PC-3 (cell line): Measurements from ENCODE around the gene AACS. TPM values are rescaled to one million over a fixed set of nuclear protein-coding genes. Genes with fewer than 3 reads are reported as not detected.
A peak's percentile ranks its signal among the peaks of the same experiment; 100 is the strongest.

Experiments used
- ATAC-seq: fragments of 200-7000 bp; cut with Tn5 transposase; 2 replicates; pipeline ENCODE4 v1.9.1; 2020; ENCODE audit warnings: mild to moderate bottlenecking, moderate library complexity
- BruUV-seq: library from RNA; stranded (reverse); fragments of 400-500 nt; replicated peaks from 2 replicates; lab custom pipeline; 2021; lab: Mats Ljungman, UMichigan
- CTCF ChIA-PET: fragments of 300-600 bp; sonication (Branson Sonifier 250); formaldehyde crosslinking; loops from one replicate; lab custom pipeline; 2022; ENCODE audit warnings: antibody characterized with exemption; lab: Charles Lee
- POLR2A ChIA-PET: fragments of 300-600 bp; sonication (Branson Sonifier 250); formaldehyde crosslinking; loops from one replicate; lab custom pipeline; 2022; ENCODE audit warnings: antibody characterized with exemption; ENCODE audit not compliant: unreplicated experiment; lab: Charles Lee
- DNase-seq: peaks from one replicate; pipeline ENCODE4 v3.0.0-alpha.2; 2015
- H2AFZ ChIP-seq: fragments of 300-600 bp; sonication (generic); 2 replicates; pipeline ENCODE4 v1.6.0; 2016; ENCODE audit warnings: antibody characterized with exemption, low read length
- H3F3A ChIP-seq: fragments of 300-600 bp; sonication (generic); one replicate; pipeline ENCODE4 v1.6.0; 2017; ENCODE audit warnings: antibody characterized with exemption, low read length, control low read depth, mild to moderate bottlenecking; ENCODE audit not compliant: unreplicated experiment
- H3K27ac ChIP-seq: fragments of 300-600 bp; sonication (generic); 2 replicates; pipeline ENCODE4 v1.5.1; 2016; ENCODE audit warnings: mild to moderate bottlenecking, low read length
- H3K27me3 ChIP-seq: fragments of 300-600 bp; sonication (generic); 2 replicates; pipeline ENCODE4 v1.6.1; 2016; ENCODE audit warnings: low read length, mixed read lengths
- H3K36me3 ChIP-seq: fragments of 300-600 bp; sonication (generic); 2 replicates; pipeline ENCODE4 v1.6.1; 2016; ENCODE audit warnings: low read depth, mixed run types, low read length, mixed read lengths
- H3K4me1 ChIP-seq: fragments of 300-600 bp; sonication (generic); 2 replicates; pipeline ENCODE4 v1.5.1; 2016; ENCODE audit warnings: low read length; ENCODE audit not compliant: insufficient read depth
- H3K4me2 ChIP-seq: fragments of 300-600 bp; sonication (generic); 2 replicates; pipeline ENCODE4 v1.6.0; 2016; ENCODE audit warnings: low read length
- H3K4me3 ChIP-seq: fragments of 300-600 bp; sonication (generic); 2 replicates; pipeline ENCODE4 v1.5.1; 2016; ENCODE audit warnings: mild to moderate bottlenecking, low read length, mixed read lengths
- H3K79me2 ChIP-seq: fragments of 300-600 bp; sonication (generic); 2 replicates; pipeline ENCODE4 v1.6.1; 2017; ENCODE audit warnings: low read length, mixed read lengths
- H3K9ac ChIP-seq: fragments of 300-600 bp; sonication (generic); 2 replicates; pipeline ENCODE4 v1.6.0; 2016; ENCODE audit warnings: mild to moderate bottlenecking, low read length
- H3K9me2 ChIP-seq: fragments of 300-600 bp; sonication (generic); replicated peaks from 2 replicates; pipeline ENCODE4 v1.6.1; 2016; ENCODE audit warnings: mixed run types, low read length, mixed read lengths
- H3K9me3 ChIP-seq: fragments of 300-600 bp; sonication (generic); 2 replicates; pipeline ENCODE4 v1.6.1; 2016; ENCODE audit warnings: low read length, mixed read lengths
- H4K20me1 ChIP-seq: fragments of 300-600 bp; sonication (generic); 2 replicates; pipeline ENCODE4 v1.6.1; 2016; ENCODE audit warnings: low read length, mixed read lengths
- EZH2 ChIP-seq: fragments of 300-600 bp; sonication (generic); IDR thresholded peaks from one replicate; pipeline ENCODE4 v1.6.1; 2017; ENCODE audit warnings: antibody characterized with exemption, mild to moderate bottlenecking, low read length; ENCODE audit not compliant: unreplicated experiment
- EZH2phosphoT487 ChIP-seq: fragments of 300-600 bp; sonication (generic); IDR thresholded peaks from 2 replicates; pipeline ENCODE4 v1.6.1; 2018; ENCODE audit warnings: mild to moderate bottlenecking, antibody characterized with exemption, low read length, borderline replicate concordance
- intact Hi-C: fragments of 100-400 bp; cut with micrococcal nuclease; formaldehyde crosslinking; loops from 2 replicates; pipeline ENCODE4 v1.9.0; 2023
- total RNA-seq: library from RNA; depleted of rRNA; stranded (reverse); fragments of >200 nt; gene quantifications from 2 replicates; pipeline ENCODE4 v1.2.3, GENCODE V29; 2014
- TF ChIP-seq, protein P1 (sequence below): fragments of 300-600 bp; sonication (generic); conservative IDR thresholded peaks from 2 replicates; pipeline ENCODE4 v1.5.1; 2017; ENCODE audit warnings: antibody characterized with exemption, low read depth, mild to moderate bottlenecking, low read length

The AACS gene
- total RNA-seq, 1 experiment from 2014 or later, result 31.9 TPM

DNA sequence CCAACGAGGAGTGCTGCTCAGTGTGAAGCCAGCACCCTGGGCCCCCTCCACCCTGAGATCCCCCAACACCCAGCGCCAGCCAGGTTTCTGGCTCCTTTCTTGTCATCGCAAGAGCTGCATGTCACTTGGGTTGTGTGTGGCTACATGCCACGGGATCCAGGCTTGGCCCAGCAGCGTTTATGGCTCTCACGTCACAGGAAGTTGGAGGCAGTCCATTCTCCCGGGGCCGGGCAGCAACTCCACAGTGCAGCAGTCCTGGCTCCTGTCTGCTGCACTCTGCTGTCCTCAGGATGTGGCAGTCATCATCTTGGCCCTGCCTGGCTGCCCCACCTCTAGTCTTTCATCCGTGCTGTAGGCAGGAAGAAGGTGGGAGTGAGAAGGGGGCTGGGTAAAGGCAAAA lies 78.3 kb downstream of the AACS start:
- Histone ChIP-seq H2AFZ (no peak overlapping the region), H3F3A (no peaks in the 10 kb centered on the region), H3K9me2 (no peaks in the 10 kb centered on the region), H3K4me1 (peaks cover 34% of the 10 kb centered on the region), H3K27me3 (no peaks in the 10 kb centered on the region), H3K27ac (no peak overlapping the region), H3K4me2 (no peak overlapping the region), H3K79me2 (no peaks in the 10 kb centered on the region), H3K4me3 (no peak overlapping the region), H3K9me3 (no peaks in the 10 kb centered on the region), H3K9ac (no peak overlapping the region), H4K20me1 (no peaks in the 10 kb centered on the region), H3K36me3 (0 out of 2 replicates have a peak, but pooled peaks cover 4% of the 10 kb centered on the region)
- BruUV-seq, result no TSS peak
- DNase-seq, result no peak
- TF ChIP-seq, protein P1, sequence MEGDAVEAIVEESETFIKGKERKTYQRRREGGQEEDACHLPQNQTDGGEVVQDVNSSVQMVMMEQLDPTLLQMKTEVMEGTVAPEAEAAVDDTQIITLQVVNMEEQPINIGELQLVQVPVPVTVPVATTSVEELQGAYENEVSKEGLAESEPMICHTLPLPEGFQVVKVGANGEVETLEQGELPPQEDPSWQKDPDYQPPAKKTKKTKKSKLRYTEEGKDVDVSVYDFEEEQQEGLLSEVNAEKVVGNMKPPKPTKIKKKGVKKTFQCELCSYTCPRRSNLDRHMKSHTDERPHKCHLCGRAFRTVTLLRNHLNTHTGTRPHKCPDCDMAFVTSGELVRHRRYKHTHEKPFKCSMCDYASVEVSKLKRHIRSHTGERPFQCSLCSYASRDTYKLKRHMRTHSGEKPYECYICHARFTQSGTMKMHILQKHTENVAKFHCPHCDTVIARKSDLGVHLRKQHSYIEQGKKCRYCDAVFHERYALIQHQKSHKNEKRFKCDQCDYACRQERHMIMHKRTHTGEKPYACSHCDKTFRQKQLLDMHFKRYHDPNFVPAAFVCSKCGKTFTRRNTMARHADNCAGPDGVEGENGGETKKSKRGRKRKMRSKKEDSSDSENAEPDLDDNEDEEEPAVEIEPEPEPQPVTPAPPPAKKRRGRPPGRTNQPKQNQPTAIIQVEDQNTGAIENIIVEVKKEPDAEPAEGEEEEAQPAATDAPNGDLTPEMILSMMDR, result no peak
- TF ChIP-seq EZH2phosphoT487 (no peak), EZH2 (no peak)
- intact Hi-C loops, result no loop called here
- ATAC-seq, result peak; percentile 13; the same call in 1 of the 2 replicates
- CTCF ChIA-PET, result no interaction called here
- POLR2A ChIA-PET, result no interaction called here

DNA sequence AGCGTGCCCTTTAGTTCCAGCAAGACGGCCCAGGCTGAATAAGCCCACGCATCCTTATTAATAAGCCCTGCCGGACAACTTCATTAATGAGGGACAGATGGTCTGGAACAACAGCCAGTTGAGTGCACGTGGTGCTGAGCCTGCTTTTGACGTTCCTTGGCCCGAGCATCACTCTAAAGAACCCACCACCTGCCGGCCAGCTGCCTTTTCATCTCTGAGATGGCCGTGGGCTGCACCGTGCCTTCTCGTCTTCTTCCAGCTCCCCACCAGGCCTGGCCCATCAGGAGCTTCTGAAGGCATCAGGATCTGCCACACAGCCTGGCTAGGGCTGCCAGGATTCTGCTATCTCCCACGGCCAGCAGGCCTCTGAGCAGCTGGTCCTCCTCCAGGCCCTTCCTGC lies 80.0 kb downstream of the AACS start:
- no peak overlapping the region for H3K4me3 ChIP-seq
- no peak for ATAC-seq
- BruUV-seq, result no TSS peak
- CTCF ChIA-PET, result no interaction called here
- no peaks in the 10 kb centered on the region for H3K36me3 ChIP-seq
- no peak overlapping the region for H3K9ac ChIP-seq
- H3K4me1 ChIP-seq, result peaks cover 22% of the 10 kb centered on the region
- H3F3A ChIP-seq, result no peaks in the 10 kb centered on the region
- H3K27ac ChIP-seq, result no peak overlapping the region
- DNase-seq, result no peak
- POLR2A ChIA-PET, result interaction anchor here (0.6 kb wide), 1 partner anchor 16 kb away, joined by 3 read pairs; no protein-coding TSS in a partner anchor
- no peaks in the 10 kb centered on the region for H3K27me3 ChIP-seq
- H3K4me2 ChIP-seq, result no peak overlapping the region
- no peaks in the 10 kb centered on the region for H3K9me3 ChIP-seq
- TF ChIP-seq EZH2phosphoT487 (no peak), EZH2 (no peak)
- TF ChIP-seq, protein P1, result no peak
- H2AFZ ChIP-seq, result no peak overlapping the region
- no peaks in the 10 kb centered on the region for H3K9me2 ChIP-seq
- no peaks in the 10 kb centered on the region for H3K79me2 ChIP-seq
- intact Hi-C loops, result no loop called here
- no peaks in the 10 kb centered on the region for H4K20me1 ChIP-seq

DNA sequence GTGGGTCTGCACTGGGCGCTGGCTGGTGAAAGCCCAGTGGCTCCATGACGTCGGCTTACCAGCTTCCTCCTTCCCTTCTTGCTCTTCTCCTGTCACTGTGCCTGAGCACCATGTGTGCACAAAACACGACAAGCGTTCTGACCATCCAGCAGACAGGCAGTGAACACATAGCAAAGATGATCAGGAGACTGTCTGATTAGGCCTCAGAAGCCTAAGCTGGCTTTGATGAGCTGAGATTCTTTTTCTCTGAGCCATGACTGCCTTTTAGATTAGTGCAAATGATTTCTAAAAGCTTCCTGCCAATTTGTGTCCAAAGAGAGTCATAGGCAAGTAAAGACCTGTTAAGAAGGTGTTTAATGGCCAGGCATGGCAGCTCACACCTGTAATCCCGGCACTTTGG lies 83.1 kb downstream of the AACS start:
- Histone ChIP-seq H2AFZ (no peak overlapping the region), H3K36me3 (no peaks in the 10 kb centered on the region), H3K9me2 (no peaks in the 10 kb centered on the region), H3F3A (no peaks in the 10 kb centered on the region), H3K27me3 (no peaks in the 10 kb centered on the region), H3K79me2 (no peaks in the 10 kb centered on the region), H3K27ac (no peak overlapping the region), H3K9me3 (no peaks in the 10 kb centered on the region), H3K4me2 (no peak overlapping the region), H4K20me1 (no peaks in the 10 kb centered on the region), H3K4me3 (no peak overlapping the region), H3K9ac (no peak overlapping the region), H3K4me1 (no peaks in the 10 kb centered on the region)
- ChIA-PET POLR2A (no interaction called here), CTCF (no interaction called here)
- DNase-seq, result no peak
- TF ChIP-seq EZH2phosphoT487 (no peak), EZH2 (no peak)
- TF ChIP-seq, protein P1, result no peak
- intact Hi-C loops, result no loop called here
- ATAC-seq, result no peak
- no TSS peak for BruUV-seq
